GM21723 (cell line): ENCODE data around the gene SYNGR2.

ENCODE experiments used
- ATAC-seq: cut with Tn5 transposase; IDR thresholded peaks from one replicate; pipeline ENCODE4 v1.9.1; 2021; ENCODE audit warnings: mild to moderate bottlenecking, moderate library complexity; ENCODE audit not compliant: unreplicated experiment

SYNGR2 gene

GRCh38 chr17:78197147-78197832, 28.9 kb downstream of the SYNGR2 start:
- no peak for ATAC-seq

GRCh38 chr17:78200451-78200850, 32.1 kb downstream of the SYNGR2 start:
- no peak for ATAC-seq

GRCh38 chr17:78202666-78203065, 34.3 kb downstream of the SYNGR2 start:
- no peak for ATAC-seq

GRCh38 chr17:78204387-78205123, 36.2 kb downstream of the SYNGR2 start:
- ATAC-seq: no peak

- ATAC-seq: no peak
Measured at GRCh38 chr17:78205124-78205775, 36.9 kb downstream of the SYNGR2 start.

GRCh38 chr17:78206298-78206697, 37.9 kb downstream of the SYNGR2 start:
- no peak for ATAC-seq

GRCh38 chr17:78208486-78208885, 40.1 kb downstream of the SYNGR2 start:
- ATAC-seq: no peak

- no peak for ATAC-seq
Measured at GRCh38 chr17:78210111-78210510, 41.7 kb downstream of the SYNGR2 start.

- no peak for ATAC-seq
Measured at GRCh38 chr17:78211032-78211431, 42.7 kb downstream of the SYNGR2 start.

- peak; percentile 84 for ATAC-seq
Measured at GRCh38 chr17:78214016-78214705, 45.8 kb downstream of the SYNGR2 start, which contains the start of gene BIRC5. Gene BIRC5 (plus strand): TSS chr17:78214253. CDS start chr17:78214317, 64 bp downstream.

- ATAC-seq: no peak
Measured at GRCh38 chr17:78214706-78215061, 46.3 kb downstream of the SYNGR2 start.

- no peak for ATAC-seq
Measured at GRCh38 chr17:78219396-78220150, 51.2 kb downstream of the SYNGR2 start.
